Activated CD8-positive, alpha-beta memory T cell treated with anti-CD3 and anti-CD28 coated beads for 36 hours (primary cell): ENCODE results near the gene TIAM1. TPM values are rescaled to one million over a fixed set of nuclear protein-coding genes. Genes with fewer than 3 reads are reported as not detected.

Source experiments
- CTCF ChIA-PET: fragments of 350-600 bp; sonication (Branson Sonifier 250); formaldehyde crosslinking; loops from one replicate; lab custom pipeline; 2021; ENCODE audit warnings: antibody characterized with exemption; lab: Charles Lee
- POLR2A ChIA-PET: fragments of 350-600 bp; sonication (Branson Sonifier 250); formaldehyde crosslinking; loops from one replicate; lab custom pipeline; 2021; ENCODE audit warnings: antibody characterized with exemption; lab: Charles Lee
- total RNA-seq, 2 experiments: library from RNA; stranded (reverse); gene quantifications; one replicate each; pipeline ENCODE4 v1.2.3, GENCODE V29; 2021

Gene TIAM1
- 10 to 100 TPM; 28.8 to 31.0 TPM for total RNA-seq

DNA sequence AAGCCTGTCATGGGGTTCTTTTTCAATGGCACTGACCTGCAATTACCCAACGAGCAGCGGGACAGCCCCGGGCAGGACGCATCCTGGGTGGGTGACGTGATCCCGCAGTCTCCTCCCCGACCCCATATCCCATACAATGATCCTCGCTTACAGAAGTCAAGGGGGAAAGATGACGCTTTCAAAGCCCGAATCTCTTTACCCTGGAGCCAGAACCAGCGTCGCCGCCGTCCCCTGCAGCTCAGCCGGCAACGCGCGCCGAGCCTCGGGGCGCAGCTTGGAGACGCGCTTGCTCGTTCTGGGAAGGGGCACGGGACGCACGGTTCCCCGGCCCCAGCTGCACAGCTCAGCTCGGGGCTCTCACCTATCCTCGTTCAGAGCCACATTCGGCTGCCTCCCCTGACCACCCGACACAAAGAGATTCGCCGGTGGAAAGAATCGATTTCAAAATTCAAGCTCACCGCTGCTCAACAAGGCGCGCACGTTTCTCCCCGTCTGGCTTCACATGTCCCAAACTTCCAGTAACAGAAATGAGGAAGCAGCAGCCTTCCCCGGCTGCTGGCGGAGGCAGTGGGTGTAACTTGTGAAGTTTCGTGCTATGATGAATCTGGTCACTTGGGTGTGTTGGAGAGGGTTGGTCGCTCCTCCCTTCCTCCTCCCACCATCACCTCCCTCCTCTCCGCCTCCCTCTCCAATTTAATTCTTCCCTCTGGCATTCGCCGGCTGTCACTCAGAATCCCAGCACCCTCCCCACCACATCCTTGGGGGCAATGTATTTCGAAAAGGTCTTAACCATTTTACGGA, at the start of gene TIAM1:
Gene TIAM1, minus strand, starts transcription at position 582 of the 801 bp plus-strand sequence. CDS start 77,289 bp downstream, outside the sequence.
- CTCF ChIA-PET = interaction anchor here (0.7 to 1.0 kb wide), 2 partner anchors 215 to 237 kb away, joined by 3 read pairs; no protein-coding TSS in a partner anchor
- POLR2A ChIA-PET = interaction anchor here (1.1 to 1.7 kb wide), 3 partner anchors 11 to 215 kb away, joined by 6 to 7 read pairs (median 6); no protein-coding TSS in a partner anchor

DNA sequence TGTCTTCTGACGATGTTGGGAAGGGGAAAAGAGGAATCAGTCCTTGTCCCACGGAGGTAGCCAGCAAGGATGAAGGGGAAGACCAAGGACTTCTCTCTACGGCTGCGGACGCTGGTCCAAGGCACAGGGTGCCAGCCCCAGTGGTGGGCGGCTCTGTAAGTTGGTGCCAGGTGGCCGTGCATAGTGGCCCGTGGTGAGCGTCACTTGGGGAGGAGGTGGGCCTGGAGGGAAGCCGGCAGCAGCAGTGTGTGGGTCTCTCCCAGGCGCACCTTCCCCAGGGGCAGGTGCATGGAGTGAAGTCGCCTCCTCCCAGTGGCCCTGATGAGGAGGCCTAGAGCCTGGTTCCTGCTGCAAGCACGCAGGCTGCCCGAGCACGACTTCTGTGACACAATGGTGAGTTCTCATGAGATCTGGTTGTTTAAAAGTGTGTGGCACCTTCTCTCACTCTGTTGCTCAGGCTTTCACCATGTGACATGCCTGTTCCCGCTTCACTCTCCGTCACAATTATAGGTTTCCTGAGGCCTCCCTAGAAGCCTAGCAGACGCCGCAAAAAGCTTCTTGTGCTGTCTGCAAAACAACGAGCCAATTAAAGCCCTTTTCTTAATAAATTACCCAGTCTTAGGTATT, 43.6 kb upstream of the TIAM1 start:
- ChIA-PET CTCF (no interaction called here), POLR2A (no interaction called here)

DNA sequence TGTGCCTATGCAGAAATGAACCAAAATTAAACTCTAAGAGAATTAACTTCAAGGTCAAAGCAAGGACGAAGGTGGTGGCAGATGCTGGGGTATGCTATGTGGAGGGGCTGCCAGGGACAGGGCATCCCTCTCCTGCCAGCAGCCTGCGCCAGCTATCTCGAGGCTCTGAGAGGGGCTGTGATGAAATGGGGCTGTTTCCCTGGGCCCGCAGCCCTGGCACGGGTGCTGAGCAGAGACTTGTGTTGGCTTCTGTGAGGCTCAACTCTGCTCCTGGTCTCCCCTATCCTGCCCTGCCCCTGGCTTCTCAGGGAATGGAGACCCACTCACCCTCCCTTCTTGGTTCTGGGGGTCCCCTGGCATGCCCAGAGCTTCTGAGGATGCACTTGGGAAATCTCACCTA, 41.9 kb upstream of the TIAM1 start:
- ChIA-PET POLR2A (no interaction called here), CTCF (no interaction called here)

DNA sequence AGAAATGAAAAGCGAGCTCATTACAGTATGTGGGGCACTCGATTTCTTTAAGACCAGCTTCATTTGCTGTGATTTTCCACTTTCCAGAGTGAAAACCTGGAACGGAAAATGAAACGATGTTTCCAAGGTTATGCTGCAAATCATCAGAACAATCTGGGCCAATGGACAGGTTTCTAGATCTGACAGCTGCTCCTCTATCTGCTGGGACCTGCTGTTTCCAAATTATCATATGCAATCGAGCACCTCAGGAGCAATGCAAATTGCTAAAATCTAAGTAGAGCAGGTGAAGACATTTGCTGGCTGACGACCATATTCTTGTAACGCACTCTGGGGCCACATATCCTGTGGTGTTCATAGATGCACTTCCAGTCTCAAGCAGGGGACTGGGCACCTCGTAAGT, 39.7 kb upstream of the TIAM1 start:
- ChIA-PET POLR2A (no interaction called here), CTCF (no interaction called here)

GRCh38 chr21:31382060-31382459, 38.0 kb upstream of the TIAM1 start:
- ChIA-PET CTCF (no interaction called here), POLR2A (no interaction called here)

DNA sequence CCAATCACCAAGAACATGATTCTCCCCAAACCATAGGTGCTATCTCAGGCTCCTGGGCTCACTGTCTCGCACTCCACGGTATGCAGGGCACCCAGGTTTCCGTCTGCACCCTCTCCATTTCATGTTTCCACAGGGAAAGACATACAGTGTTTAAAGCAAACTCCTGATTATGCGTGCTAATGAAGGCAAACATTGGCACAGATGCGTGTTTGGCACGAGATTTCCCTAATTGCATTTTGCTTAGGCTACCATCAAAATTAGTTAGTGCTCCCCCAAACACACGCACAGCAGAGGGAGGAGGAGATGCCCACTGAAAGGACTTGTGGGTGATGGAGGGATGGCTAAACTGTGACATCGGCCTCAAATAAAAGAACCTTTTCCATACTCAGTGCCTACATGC, 32.2 kb upstream of the TIAM1 start:
- ChIA-PET CTCF (interaction anchor here (0.7 kb wide), 1 partner anchor 37 kb away, joined by 3 read pairs; no protein-coding TSS in a partner anchor), POLR2A (no interaction called here)

DNA sequence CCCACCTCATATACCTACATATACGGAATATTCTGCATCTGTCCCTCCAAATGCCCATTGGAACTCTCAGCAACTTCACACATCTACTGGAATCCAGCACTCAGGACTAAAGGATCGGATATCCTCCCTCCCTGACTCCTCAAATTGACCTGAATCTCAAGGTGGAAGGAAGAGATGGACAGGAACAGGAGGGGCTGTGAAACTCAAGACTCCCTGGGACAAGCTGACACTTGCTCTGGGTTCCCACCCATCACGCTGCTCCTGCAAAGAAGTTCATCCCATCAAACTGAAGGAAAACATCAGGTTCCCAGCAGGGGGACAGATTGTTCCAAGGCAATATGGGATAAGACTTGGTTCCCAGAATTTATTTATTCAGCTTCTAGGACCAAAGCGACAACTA, 30.3 kb upstream of the TIAM1 start:
- ChIA-PET POLR2A (no interaction called here), CTCF (no interaction called here)

DNA sequence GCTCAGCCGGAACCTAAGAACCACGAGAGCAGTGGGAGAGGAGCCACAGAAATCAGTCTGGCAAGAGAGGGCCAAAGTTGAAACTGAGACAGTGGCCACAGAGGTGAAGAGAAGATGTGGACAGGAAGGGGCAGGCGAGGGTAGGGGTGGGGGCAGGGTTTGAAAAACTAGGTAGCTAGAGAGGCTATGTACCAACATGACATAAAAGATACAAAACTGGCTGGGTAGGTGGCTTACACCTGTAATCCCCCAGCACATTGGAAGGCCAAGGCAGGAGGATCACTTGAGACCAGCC, 28.4 kb upstream of the TIAM1 start:
- ChIA-PET POLR2A (no interaction called here), CTCF (no interaction called here)

GRCh38 chr21:31371715-31372470, 27.8 kb upstream of the TIAM1 start:
- ChIA-PET POLR2A (no interaction called here), CTCF (no interaction called here)

- CTCF ChIA-PET = no interaction called here
- POLR2A ChIA-PET = no interaction called here
Observed at GRCh38 chr21:31370893-31371544, 27.0 kb upstream of the TIAM1 start.

DNA sequence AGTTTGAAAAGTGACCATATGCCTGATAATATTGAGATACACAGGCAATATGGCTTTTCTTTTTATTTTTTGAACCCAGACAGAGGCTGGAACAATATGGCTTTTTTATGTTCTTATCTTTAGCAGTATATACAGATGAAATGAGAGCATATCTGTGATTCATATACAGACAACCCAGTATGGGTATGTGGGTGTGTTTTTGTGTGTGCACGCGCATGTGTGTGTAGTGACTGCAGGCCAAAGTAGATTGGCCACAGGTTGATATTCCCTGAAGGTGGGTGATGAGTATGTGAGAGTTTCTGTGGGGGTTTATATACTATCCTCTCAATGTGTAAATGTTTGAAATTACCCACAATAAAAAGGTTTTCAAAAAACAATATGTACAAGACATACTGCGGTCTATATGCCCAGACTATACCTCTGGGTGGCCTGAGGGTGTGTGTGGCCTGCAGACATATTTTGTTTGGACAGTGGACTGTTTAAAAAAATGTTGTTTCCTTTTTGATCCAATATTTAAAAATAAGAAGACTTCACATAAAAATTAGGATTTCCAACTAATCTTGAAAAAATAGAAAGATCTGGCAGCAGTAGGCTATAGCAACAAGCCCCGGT, 26.3 kb upstream of the TIAM1 start:
- CTCF ChIA-PET = no interaction called here
- POLR2A ChIA-PET = no interaction called here

GRCh38 chr21:31368361-31368760, 24.3 kb upstream of the TIAM1 start:
- POLR2A ChIA-PET = no interaction called here

DNA sequence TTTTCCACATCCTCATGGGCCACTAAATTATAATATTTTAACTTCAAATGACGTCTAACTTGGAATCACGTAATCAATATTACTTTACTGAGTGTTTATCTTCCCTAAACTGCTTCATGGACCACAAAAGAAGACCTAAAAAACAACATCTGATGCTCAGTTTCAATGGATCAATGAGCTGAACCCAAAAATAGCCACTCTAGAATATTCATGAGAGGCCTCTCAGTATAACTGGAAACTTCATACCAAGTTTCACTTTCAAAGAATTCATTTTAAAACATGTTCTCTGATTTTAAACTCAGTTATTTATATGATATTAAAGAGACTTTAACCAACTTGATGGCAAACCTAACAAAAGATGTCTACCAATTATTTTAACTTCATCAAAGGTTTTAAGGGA, 23.7 kb upstream of the TIAM1 start:
- ChIA-PET CTCF (no interaction called here), POLR2A (no interaction called here)

More at GRCh38 chr21:31368361-31368760, 24.3 kb upstream of the TIAM1 start:
- CTCF ChIA-PET = no interaction called here

GRCh38 chr21:31366825-31367224, 22.8 kb upstream of the TIAM1 start:
- POLR2A ChIA-PET = no interaction called here
- CTCF ChIA-PET = no interaction called here

- ChIA-PET CTCF (no interaction called here), POLR2A (no interaction called here)
Observed at GRCh38 chr21:31364253-31364945, 20.3 kb upstream of the TIAM1 start.

GRCh38 chr21:31363720-31364119, 19.7 kb upstream of the TIAM1 start:
- CTCF ChIA-PET = no interaction called here
- POLR2A ChIA-PET = no interaction called here

DNA sequence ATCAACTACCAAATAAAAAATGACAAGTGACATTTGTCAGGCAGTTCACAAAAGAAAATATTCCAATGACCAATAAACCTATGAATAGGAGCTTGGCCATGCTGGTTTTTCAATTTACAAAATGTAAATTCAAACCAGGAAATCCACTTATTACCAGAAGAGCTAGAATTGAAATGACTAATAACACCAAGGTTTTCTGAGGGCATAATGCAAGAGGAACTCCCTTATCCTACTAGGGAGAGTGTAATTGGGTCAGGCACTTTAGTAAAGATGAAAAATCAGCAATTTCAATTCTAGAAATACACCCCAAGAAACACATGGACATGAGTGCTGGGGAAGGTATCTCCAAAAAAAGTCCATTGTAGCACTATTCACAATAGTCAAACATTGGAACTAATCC, 16.7 kb upstream of the TIAM1 start:
- POLR2A ChIA-PET = no interaction called here
- CTCF ChIA-PET = interaction anchor here (0.7 kb wide), 1 partner anchor 199 kb away, joined by 3 read pairs; no protein-coding TSS in a partner anchor

DNA sequence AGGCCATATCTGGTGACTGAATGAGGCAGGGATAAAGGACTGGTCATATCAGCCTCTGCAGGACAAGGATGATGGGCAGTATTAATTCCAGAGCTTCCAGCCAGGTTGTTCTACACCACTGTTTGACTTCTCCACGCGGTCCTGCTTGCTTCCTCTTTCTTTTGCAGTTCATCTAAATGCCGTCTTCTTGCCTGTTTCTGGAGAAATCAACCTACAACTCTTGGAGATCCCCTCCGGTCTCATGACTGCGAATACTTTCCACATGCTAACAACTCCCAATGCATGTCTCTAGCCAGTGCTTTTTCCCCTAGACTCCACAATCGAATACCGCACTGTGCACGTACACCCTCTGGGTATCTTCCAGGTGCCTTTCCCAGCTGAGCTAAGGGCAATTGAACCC, 14.1 kb upstream of the TIAM1 start:
- ChIA-PET CTCF (no interaction called here), POLR2A (no interaction called here)

DNA sequence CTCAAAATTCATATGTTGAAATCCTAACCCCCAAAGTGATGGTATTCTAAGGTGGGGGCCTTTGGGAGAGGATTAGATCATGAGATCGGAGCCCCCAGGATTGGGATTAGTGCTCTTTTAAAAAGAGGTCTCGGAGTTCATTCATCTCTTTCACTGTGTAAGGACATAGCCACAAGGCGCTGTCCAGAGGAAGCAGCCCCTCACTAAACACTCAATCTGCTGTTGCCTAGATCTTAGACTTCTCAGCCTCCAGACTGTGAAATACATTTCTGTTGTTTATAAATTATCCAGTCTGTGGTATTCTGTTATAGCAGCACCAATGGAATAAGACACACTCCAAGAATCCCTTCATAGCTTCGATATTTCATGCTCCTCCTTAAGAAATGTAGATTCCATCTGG, 12.4 kb upstream of the TIAM1 start:
- ChIA-PET CTCF (no interaction called here), POLR2A (no interaction called here)
